Right ventricle myocardium superior (tissue), 1 donor: ENCODE measurements around the gene FASN. TPM values are rescaled to one million over a fixed set of nuclear protein-coding genes. Genes with fewer than 3 reads are reported as not detected.

Experiments
- ATAC-seq: fragments of 200-7000 bp; cut with Tn5 transposase; one replicate; pipeline ENCODE4 v1.9.1; 2020; ENCODE audit warnings: mild to moderate bottlenecking; ENCODE audit not compliant: poor library complexity
- DNase-seq: peaks from one replicate; pipeline ENCODE4 v3.0.0-alpha.2; 2020
- intact Hi-C: fragments of 100-400 bp; cut with DNase I; formaldehyde crosslinking; loops from one replicate; pipeline ENCODE4 v1.11.2; 2022
- total RNA-seq: library from RNA; stranded (reverse); fragmentation: NEBNext Ultra II Directional; extraction: Animal tissue kit (Norgen Biotek cat#: 25700); gene quantifications from one replicate; pipeline ENCODE4 v1.2.1, GENCODE V29; 2021
- donor health status: DM: no; HTN: yes; CAD: no; lungs with severe emphysema.

Gene FASN
- total RNA-seq, 1 donor from 2014 or later, result 23.0 TPM

DNA sequence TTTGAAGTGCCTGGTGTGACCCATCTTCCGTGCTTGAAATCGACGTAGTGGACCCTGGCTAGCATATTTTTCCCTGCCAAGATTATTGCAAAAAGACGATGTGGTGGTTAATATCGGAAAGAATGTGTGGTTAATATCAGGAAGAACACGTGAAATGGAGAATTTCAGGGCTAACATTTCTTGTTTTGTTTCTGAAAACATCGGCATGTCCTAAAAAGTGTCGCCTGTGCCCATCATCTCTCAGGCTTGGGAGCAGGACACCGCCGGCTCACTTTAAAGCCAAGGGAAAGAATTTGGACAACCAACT, 60.2 kb downstream of the FASN start:
- intact Hi-C loops, result loop anchor here (5.0 kb wide), 1 partner anchor 59 kb away; the partner anchor contains the start of gene FASN
- ATAC-seq, result no peak
- DNase-seq, result no peak

DNA sequence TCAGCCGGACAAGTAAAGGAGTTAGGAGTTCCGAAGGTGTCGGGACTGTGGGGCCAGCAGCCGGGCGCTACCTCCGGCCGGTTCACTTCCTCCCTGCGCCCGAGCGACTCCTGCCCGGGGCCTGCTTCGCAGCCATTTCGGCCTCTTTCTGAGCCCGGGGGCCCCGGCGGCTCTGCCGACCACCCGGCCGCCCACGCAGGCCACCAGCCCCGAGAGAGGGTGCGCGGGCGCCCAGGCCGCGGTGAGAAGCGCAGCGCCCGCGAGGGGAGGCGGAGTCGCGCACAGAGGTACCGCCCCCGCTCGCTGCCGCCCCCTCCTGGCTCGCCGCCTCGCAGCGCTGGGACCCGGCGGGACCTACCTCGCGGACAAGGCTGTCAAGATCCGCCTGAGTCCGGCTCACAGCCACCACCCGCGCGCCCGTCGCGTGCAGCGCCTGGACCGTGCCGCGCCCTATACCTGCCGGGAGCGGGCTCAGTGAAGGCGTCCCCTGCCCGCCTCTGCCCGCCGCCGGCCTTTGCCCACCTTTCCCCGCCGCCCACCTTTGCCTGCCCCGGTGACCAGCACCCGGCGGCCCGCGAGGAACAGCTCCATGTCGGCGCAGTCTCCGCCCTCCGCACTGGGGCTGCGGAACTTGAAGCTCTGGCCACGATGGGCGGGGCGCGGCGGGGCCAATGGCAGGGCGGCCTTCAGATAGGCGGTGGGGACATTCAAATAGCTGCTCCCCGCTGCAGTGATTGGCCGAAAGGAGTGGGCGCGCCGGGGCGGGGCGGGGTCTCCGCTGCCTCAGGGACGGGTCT, 60.7 kb downstream of the FASN start, which contains the start of gene DCXR:
Gene DCXR, minus strand, starts transcription at position 606 of the 797 bp plus-strand sequence. Its CDS starts 15 bp downstream, at position 591.
- DNase-seq (peak; percentile 99), ATAC-seq (peak; percentile 98)
- intact Hi-C loops, result loop anchor here (5.0 kb wide), 1 partner anchor 60 kb away; the partner anchor contains the start of gene FASN

DNA sequence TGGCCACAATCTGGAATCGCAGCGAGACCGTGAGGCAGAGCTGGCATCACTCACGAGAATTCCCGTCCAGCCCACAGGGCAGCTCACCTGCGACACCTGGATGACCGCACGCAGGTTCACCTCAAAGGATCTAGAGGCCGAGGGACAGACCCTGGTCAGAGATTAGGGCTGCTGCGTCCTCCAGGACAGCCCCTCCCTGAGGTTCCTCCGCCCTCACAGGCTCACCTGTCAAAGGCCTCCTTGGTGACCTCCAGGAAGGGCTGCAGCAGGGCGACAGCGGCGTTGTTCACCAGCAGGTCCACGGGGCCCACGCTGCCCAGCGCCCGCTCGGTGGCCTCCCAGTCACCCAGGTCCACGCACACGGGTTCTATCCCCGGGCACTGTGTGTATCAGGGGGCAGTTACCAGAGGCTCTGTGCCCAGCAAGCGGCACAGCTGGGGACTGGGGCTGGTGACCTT, 61.4 kb downstream of the FASN start:
- intact Hi-C loops, result loop anchor here (5.0 kb wide), 1 partner anchor 61 kb away; the partner anchor contains the start of gene FASN
- DNase-seq (no peak), ATAC-seq (no peak)

DNA sequence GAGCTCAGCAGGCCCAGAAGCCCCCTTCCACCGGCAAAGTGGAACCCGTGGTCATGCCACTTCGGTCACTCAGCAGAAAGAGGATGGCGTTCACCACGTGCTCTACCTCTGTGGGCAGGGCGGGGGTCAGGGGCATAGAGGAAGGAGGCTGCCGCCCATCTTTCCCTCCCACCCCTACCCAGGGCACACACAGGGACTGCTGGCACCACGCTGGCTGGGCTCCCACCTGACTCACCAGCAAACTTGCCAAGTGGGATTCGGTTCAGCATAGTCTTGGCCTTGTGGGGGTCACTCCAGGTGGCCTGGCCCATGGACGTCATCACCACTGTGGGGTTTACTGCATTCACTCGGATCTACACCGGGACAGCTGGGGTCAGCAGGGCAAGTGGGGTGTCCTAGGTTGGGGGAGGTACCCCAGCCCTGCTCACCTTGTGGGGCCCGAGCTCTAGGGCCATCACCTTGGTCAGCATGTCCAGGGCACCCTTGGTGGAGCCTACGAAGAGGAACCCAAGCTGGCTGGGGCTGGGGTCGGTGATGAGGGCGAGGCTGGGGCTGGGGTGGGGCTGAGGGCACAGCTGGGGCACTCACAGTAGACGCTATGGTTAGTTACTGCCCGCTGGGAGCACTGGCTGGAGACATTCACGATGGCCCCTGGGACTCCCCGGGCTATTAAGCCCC, 61.9 kb downstream of the FASN start:
- intact Hi-C loops, result loop anchor here (5.0 kb wide), 1 partner anchor 61 kb away; the partner anchor contains the start of gene FASN
- ATAC-seq (no peak), DNase-seq (no peak)

DNA sequence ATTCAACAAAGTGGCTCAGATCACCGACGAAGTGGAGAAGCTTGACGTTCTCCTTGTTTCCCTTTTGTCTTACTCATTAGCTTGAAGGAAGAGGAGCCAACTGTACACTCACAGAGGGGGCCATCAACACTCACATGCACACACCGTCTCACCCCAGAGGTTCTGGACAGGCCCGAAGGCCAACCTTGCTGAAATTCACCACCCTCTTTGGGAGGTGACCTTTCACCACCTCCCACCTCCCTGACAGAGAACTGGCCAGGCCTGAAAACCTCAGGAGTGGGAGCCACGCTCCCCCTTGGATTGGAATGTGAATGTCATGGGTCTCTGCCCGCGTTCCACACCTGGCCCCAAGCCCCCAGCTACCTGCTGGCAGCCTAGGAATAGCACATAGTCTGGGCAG, 62.5 kb downstream of the FASN start:
- no peak for ATAC-seq
- intact Hi-C loops, result loop anchor here (5.0 kb wide), 1 partner anchor 62 kb away; the partner anchor contains the start of gene FASN
- DNase-seq, result no peak

DNA sequence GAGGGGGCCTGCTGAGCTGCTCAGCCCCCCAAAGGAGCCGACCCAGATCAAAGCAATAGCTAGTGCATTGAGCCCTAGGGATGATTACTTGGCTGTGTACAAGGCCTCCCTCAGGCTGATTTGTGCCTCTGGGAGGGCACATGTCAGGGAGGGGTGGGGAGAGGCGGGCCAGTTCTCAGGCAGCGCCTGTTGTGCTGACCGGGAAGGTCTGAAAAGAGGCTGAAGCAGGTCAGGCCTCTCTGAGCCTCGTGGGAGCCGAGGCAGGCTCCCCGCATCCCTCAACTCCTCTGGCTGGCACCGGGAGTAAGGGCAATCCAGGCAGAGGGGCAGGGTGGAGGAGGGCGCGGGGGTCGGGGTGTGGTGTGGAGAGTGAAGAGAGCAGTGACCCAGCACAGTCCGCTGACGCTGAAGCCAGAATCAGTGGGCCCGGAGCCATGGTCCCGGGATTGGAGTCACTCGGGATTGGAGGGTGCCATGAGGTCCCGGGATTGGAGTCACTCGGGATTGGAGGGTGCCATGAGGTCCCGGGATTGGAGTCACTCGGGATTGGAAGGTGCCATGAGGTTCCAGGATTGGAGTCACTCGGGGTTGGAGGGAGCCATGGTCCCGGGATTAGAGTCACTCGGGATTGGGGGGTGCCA, 63.5 kb downstream of the FASN start:
- intact Hi-C loops, result loop anchor here (5.0 kb wide), 1 partner anchor 63 kb away; the partner anchor contains the start of gene FASN
- no peak for ATAC-seq

DNA sequence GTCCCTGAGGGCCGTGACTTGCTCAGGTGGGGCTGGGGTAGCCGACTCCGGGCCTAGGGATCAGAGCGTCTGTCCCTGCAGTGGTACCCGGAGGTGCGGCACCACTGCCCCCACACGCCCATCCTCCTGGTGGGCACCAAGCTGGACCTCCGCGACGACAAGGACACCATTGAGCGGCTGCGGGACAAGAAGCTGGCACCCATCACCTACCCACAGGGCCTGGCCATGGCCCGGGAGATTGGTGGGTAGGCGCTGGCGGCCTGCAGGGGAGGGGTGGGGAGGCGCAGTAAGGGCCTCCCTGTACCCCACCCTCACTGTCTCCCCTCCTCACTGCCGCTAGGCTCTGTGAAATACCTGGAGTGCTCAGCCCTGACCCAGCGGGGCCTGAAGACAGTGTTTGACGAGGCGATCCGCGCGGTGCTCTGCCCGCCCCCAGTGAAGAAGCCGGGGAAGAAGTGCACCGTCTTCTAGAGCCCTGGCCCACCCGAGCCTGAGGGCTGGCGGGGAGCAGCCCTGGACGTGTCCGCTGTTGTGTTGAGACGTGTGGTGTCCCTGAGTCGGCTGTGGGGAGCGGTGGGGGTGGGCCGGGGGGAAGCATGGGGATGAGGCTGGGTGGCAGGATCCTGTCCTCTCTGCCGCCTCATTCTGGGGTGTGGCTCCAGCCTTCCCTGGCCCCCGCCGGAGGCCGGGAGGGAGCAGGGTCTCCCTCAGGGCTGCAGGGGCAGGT, 64.5 kb downstream of the FASN start:
- DNase-seq, result no peak
- ATAC-seq, result no peak
- intact Hi-C loops, result no loop called here

More for the DNA sequence above, 63.5 kb downstream of the FASN start:
- DNase-seq, result no peak

DNA sequence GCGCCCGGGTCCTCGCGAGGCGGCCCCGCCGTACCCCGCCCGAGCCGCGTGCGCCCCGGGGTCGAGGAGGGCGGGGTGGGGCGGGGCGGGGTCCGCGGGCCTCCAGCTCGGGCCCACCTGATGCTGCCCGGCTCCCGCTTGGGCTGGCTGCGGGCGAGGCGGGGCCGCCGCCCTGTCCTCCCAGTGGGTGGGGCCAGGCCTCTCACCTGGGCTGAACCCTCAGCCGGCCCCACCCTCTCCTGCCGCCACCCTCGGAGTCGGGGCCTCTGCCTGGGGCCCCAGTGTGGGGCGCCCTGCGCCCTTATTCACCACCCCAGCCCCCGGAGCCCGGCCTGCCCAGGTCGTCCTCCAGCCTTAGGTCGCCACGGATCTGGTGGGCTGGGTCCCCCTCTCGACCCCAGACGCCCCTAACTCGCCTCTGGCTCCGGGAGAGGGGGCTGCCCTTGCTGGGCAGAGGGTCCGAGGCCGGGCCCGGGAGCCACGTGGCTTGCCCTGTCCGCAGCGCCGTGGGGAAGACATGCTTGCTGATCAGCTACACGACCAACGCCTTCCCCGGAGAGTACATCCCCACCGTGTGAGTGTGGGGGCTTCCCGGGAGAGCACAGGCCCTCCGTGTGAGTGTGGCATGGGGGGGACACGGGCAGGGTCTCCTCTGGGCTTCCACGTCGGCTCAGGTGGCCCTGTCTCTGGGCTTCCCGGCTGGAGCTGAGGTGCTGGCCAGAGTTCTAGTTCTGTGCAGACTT, 66.0 kb downstream of the FASN start:
- no peak for DNase-seq
- intact Hi-C loops, result no loop called here
- ATAC-seq, result no peak

DNA sequence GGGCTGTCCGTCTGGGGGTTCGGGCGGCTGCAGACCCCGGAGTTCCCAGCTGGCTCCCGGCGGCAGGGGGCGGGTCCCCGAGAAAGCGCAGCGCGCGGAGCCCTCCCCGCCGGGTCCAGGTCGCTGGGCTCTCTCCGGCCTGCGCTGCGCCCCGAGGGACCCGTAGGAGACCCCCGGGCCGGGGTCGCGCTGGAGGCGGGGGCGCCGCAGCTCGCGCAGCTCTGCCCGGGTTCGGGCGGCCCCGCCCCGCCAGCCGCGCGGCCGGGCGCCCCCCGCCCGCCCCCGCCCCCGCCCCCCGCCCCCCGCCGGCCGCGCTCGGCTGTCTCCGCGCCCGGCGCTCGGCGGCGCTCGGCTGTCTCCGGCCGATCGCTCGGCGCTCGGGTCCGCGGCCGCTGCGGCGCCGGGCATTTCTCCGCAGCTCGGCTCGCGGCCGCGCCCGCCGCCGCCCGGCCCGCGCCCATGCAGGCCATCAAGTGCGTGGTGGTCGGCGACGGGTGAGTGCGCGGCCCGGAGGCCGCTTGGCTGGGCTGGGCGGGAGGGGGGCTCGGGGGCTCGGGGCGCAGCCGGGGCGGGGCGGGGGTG, 66.6 kb downstream of the FASN start, which contains the start of gene RAC3:
Gene RAC3, plus strand, starts transcription at position 376 of the 582 bp plus-strand sequence. Its CDS starts 84 bp downstream, at position 460.
- ATAC-seq, result no peak
- intact Hi-C loops, result no loop called here
- DNase-seq, result no peak

DNA sequence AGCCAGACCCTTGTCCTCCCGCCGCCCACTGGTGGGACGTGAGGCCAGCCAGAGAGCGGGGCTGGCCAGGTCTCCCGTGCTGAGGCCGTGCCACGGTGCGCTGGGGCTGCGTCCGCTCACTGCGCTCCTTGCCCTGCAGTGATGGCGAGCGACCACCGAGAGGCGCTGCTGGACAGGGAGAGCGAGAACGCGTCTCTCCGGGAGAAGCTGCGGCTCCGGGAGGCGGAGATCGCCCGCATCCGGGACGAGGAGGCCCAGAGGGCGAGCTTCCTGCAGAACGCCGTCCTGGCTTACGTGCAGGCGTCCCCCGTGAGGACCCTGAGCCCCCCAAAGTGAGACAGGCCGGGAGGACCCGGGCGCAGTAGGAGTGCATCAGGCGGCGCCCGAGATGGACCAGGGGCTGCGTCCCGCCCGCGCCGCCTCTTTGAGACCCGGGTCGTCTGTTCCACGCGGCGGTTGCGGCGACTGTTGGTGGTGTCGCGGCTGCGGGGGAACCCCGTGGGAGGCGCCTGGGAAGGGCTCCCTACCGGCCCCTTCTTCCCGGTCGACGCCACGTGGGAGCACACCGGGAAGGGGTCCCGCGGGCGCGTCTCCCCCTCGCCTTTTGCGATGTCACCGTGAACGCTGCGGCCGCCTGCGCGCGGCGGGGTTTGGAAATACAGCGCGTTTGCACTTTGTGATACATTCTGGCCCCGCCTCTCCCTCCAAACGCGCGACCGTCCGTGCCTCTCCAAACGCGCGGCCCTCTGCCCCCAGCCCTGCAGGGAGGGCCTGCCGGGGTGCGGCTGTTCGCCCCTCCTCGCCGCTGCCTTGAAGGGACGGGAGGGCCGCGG, 67.3 kb downstream of the FASN start:
- ATAC-seq, result peak; percentile 92
- intact Hi-C loops, result no loop called here
- peak; percentile 90 for DNase-seq

DNA sequence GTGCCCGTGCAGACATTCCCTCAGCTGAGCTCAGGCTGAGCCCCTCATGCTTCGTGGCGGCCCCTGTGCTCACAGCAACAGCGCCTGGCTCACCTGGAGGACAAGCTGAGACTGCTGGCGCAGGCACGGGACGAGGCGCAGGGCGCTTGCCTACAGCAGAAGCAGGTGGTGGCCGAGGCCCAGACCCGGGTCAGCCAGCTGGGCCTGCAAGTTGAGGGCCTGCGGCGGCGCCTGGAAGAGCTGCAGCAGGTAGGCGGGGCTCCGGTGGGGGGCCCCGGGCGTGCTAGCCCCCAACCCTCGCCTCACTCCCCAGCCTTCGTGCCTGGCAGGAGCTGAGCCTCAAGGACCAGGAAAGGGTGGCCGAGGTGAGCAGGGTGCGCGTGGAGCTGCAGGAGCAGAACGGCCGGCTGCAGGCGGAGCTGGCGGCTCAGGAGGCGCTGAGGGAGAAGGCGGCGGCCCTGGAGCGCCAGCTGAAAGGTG, 68.0 kb downstream of the FASN start:
- DNase-seq (no peak), ATAC-seq (peak; percentile 1)
- intact Hi-C loops, result loop anchor here (2.0 kb wide), 1 partner anchor 125 kb away; no protein-coding TSS in a partner anchor

DNA sequence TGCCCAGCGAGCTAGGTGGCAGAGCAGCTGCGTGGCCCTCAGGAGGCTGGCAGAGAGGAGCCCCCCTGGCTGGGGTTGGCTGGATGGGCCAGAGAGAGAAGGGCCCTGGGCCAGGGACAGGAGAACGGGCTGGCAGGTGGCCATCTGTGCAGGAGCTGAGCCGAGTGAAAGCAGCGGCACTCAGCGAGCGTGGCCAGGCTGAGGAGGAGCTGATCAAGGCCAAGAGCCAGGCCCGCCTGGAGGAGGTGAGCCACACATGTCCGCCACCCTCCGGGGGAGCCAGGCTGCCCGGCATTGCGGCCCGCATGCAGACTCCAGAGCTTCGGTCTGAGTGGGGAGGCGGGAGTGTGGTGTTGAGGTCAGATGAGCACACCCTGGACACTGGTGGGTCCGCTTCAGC, 68.6 kb downstream of the FASN start:
- DNase-seq (peak; percentile 76), ATAC-seq (peak; percentile 55)
- intact Hi-C loops, result loop anchor here (2.0 kb wide), 1 partner anchor 125 kb away; no protein-coding TSS in a partner anchor

DNA sequence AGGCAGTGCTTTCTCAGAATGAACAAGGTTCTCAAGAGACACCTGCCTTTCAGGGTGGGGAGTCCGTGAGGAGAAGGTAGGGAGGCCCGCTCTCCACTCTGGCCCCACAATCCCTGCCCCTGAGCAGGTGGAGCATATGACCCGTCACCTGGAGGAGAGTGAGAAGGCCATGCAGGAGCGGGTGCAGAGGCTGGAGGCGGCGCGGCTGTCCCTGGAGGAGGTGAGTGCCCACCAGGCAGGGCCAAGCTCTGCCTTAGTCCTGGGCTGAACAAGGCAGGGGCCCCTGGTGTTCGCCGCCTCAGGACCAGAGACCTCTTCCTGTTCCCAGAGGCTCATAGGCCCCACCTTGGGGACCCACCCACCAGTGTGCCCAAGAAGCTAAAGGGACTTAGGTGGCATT, 69.1 kb downstream of the FASN start:
- intact Hi-C loops, result loop anchor here (2.0 kb wide), 1 partner anchor 126 kb away; no protein-coding TSS in a partner anchor
- no peak for ATAC-seq
- DNase-seq, result no peak
